Fibroblast of lung (primary cell): ENCODE results near the gene IL1A. TPM values are rescaled to one million over a fixed set of nuclear protein-coding genes. Genes with fewer than 3 reads are reported as not detected.
A peak's percentile ranks its signal among the peaks of the same experiment; 100 is the strongest.
"Not testable (repeated sequence)": the region's sequence is repeated elsewhere in the genome, so short reads cannot be mapped to it uniquely, and the experiment has no call there.

Source experiments
- DNase-seq, 2 donors: peaks; one replicate each; pipeline versions ENCODE4 v3.0.0 to v3.0.0-alpha.2; 2010; ENCODE audit warnings: low read depth in 2 of 2
- H2AFZ ChIP-seq: 2 replicates; pipeline ENCODE4 v1.5.1; 2012; ENCODE audit warnings: low read length, control low read depth, inconsistent platforms
- H3K27ac ChIP-seq: 2 replicates; pipeline ENCODE4 v1.5.1; 2011; ENCODE audit warnings: low read length, control low read depth; ENCODE audit not compliant: insufficient read depth
- H3K27me3 ChIP-seq: 2 replicates; pipeline ENCODE4 v1.5.1; 2011; ENCODE audit warnings: mild to moderate bottlenecking, low read length; ENCODE audit not compliant: control insufficient read depth, insufficient read depth
- H3K36me3 ChIP-seq: 2 replicates; pipeline ENCODE4 v1.5.1; 2011; ENCODE audit warnings: low read length; ENCODE audit not compliant: control insufficient read depth, insufficient read depth
- H3K4me1 ChIP-seq: 2 replicates; pipeline ENCODE4 v1.5.1; 2011; ENCODE audit warnings: low read length; ENCODE audit not compliant: control insufficient read depth, insufficient read depth; ENCODE audit errors: extremely low read depth
- H3K4me2 ChIP-seq: 2 replicates; pipeline ENCODE4 v1.5.1; 2011; ENCODE audit warnings: low read length, control low read depth; ENCODE audit not compliant: insufficient read depth; ENCODE audit errors: extremely low read depth
- H3K4me3 ChIP-seq, 4 experiments: fragments of 200-600 bp in 1 of 4; sonication (generic) in 1 of 4; replicated peaks in 1 of 4; 2 replicates each; pipeline ENCODE4 v1.5.1; 2011 to 2016; ENCODE audit warnings: low read length in 4 of 4, low read depth in 3 of 4, mild to moderate bottlenecking in 3 of 4, control low read depth in 2 of 4, inconsistent platforms in 1 of 4, mixed read lengths in 1 of 4; ENCODE audit not compliant: insufficient read depth in 1 of 4; ENCODE audit errors: control extremely low read depth in 1 of 4
- H3K79me2 ChIP-seq: 2 replicates; pipeline ENCODE4 v1.5.1; 2012; ENCODE audit warnings: mild to moderate bottlenecking, low read length, inconsistent platforms; ENCODE audit not compliant: control insufficient read depth, insufficient read depth
- H3K9ac ChIP-seq: 2 replicates; pipeline ENCODE4 v1.5.1; 2011; ENCODE audit warnings: mild to moderate bottlenecking, low read length, control low read depth; ENCODE audit not compliant: insufficient read depth
- H3K9me3 ChIP-seq: 2 replicates; pipeline ENCODE4 v1.5.1; 2012; ENCODE audit warnings: low read depth, low read length; ENCODE audit not compliant: control insufficient read depth, insufficient read depth
- H4K20me1 ChIP-seq: 2 replicates; pipeline ENCODE4 v1.5.1; 2011; ENCODE audit warnings: low read length; ENCODE audit not compliant: control insufficient read depth, insufficient read depth; ENCODE audit errors: extremely low read depth
- CTCF ChIP-seq, 2 donors: IDR thresholded peaks in 1 of 2; conservative IDR thresholded peaks in 1 of 2; 1 replicate in 1 of 2; 2 replicates in 1 of 2; pipeline ENCODE4 v1.5.1; 2011 to 2012; ENCODE audit warnings: low read length in 2 of 2, control low read depth in 1 of 2, inconsistent platforms in 1 of 2, low read depth in 1 of 2, mild to moderate bottlenecking in 1 of 2
- EZH2 ChIP-seq: IDR thresholded peaks from 2 replicates; pipeline ENCODE4 v1.5.1; 2012; ENCODE audit warnings: low read length, control low read depth, mild to moderate bottlenecking; ENCODE audit errors: missing control alignments
- polyA minus RNA-seq: library from RNA; depleted of rRNA, polyadenylated mRNA; stranded (reverse); fragments of >200 nt; gene quantifications from 2 replicates; pipeline ENCODE4 v1.2.3, GENCODE V29; 2011; ENCODE audit warnings: low replicate concordance
- polyA plus RNA-seq, 2 donors: library from polyadenylated mRNA; depleted of rRNA in 1 of 2; stranded (reverse) in 1 of 2; unstranded in 1 of 2; fragments of >200 nt; gene quantifications; 2 replicates each; pipeline ENCODE4 v1.2.1, GENCODE V29; 2011 to 2012; ENCODE audit warnings: missing spikeins in 1 of 2
- total RNA-seq: library from RNA; depleted of rRNA; stranded (reverse); fragments of >200 nt; gene quantifications from 2 replicates; pipeline ENCODE4 v1.2.1, GENCODE V29; 2014

The IL1A gene
- 0.17 and 0.26 TPM in 2 replicates for total RNA-seq
- polyA plus RNA-seq, result 0.07 and 0.09 TPM in 2 replicates
- polyA plus RNA-seq (2012), result 0.09 TPM in 1 of 2 replicates, not detected in the other
- polyA minus RNA-seq, result not detected in 2 replicates

- no peak within 1 kb of the TSS for H3K27ac ChIP-seq
- TF ChIP-seq CTCF (conservative IDR thresholded peaks at IDR 0.05 in 1 of 2, IDR thresholded peaks at IDR 0.05 in 1 of 2; ENCODE audit: low read depth in 1 of 2, low read length in 2 of 2) (no peak), EZH2 (no peak)
- peak within 1 kb of the TSS in 2 of 4 experiments; percentile 0 to 19 for H3K4me3 ChIP-seq
- no peaks in the 10 kb centered on the region for H3K4me1 ChIP-seq
- H3K9ac ChIP-seq, result no peak within 1 kb of the TSS
- DNase-seq, result peak; percentile 36 to 82
- H3K9me3 ChIP-seq, result no peaks in the 10 kb centered on the region
- H2AFZ ChIP-seq, result no peak within 1 kb of the TSS
- H3K79me2 ChIP-seq, result no peaks in the 10 kb centered on the region
- H3K36me3 ChIP-seq, result no peaks in the 10 kb centered on the region
- peak within 1 kb of the TSS; percentile 42 for H3K4me2 ChIP-seq
- H4K20me1 ChIP-seq, result no peaks in the 10 kb centered on the region
- no peaks in the 10 kb centered on the region for H3K27me3 ChIP-seq
These were observed at the start of gene IL1A for GRCh38 chr2:112784199-112785189. Gene IL1A (minus strand): TSS chr2:112784493. CDS start chr2:112783770, 723 bp downstream.

DNA sequence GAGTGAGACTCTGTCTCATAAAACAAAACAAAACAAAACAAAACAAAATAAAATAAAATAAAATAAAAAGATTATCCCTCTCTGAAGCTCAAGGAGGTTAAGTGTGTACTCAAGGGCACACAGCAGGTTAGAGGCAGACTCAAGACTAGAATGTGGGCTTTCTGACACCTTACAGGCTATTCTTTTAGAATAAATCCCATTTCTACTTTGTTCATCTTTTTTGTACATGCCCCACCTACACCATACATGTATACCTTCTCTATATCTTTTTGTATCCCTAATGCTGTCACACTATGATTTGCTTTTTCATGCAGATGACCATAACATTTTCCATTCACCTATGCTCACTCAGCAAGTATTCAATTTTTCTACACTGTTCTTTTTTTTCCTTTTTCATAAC is 49.7 kb upstream of the IL1A start:
- no peaks in the 10 kb centered on the region for H3K4me1 ChIP-seq
- no peaks in the 10 kb centered on the region for H3K27me3 ChIP-seq
- H3K9me3 ChIP-seq, result no peaks in the 10 kb centered on the region
- H4K20me1 ChIP-seq, result no peaks in the 10 kb centered on the region
- no peak overlapping the region for H3K4me3 ChIP-seq
- H3K79me2 ChIP-seq, result no peaks in the 10 kb centered on the region
- H3K27ac ChIP-seq, result no peak overlapping the region
- TF ChIP-seq EZH2, result no peak
- TF ChIP-seq CTCF (conservative IDR thresholded peaks at IDR 0.05 in 1 of 2, IDR thresholded peaks at IDR 0.05 in 1 of 2; ENCODE audit: low read depth in 1 of 2, low read length in 2 of 2), result no peak
- no peak for DNase-seq
- no peak overlapping the region for H3K9ac ChIP-seq
- H2AFZ ChIP-seq, result no peak overlapping the region
- H3K36me3 ChIP-seq, result no peaks in the 10 kb centered on the region
- H3K4me2 ChIP-seq, result no peak overlapping the region

DNA sequence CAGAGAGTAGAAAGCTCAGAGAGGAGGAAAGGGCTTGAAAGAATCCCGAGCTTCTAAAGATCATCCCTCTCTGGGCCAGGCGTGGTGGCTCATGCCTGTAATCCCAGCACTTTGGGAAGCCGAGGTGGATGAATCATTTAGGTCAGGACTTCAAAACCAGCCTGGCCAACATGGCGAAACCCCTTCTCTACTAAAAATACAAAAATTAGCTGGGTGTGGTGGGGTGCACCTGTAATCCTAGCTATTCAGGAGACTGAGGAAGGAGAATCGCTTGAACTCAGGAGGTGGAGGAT is 49.3 kb upstream of the IL1A start:
- H3K27me3 ChIP-seq, H3K36me3 ChIP-seq, H3K4me1 ChIP-seq, H3K4me3 ChIP-seq, H3K79me2 ChIP-seq, H3K27ac ChIP-seq, H3K9ac ChIP-seq, DNase-seq, H4K20me1 ChIP-seq, H2AFZ ChIP-seq, H3K4me2 ChIP-seq, H3K9me3 ChIP-seq: not testable (repeated sequence)
